GM18520 (cell line): Measurements from ENCODE around the gene CDH22.

Experiments
- ATAC-seq: cut with Tn5 transposase; IDR thresholded peaks from one replicate; pipeline ENCODE4 v1.9.1; 2021; ENCODE audit not compliant: unreplicated experiment

The CDH22 gene

GRCh38 chr20:46176739-46177378, 131.4 kb downstream of the CDH22 start:
- ATAC-seq: no peak

- no peak for ATAC-seq
These were observed 133.2 kb downstream of the CDH22 start for GRCh38 chr20:46175127-46175494.

GRCh38 chr20:46174469-46175126, 133.7 kb downstream of the CDH22 start:
- ATAC-seq: no peak

GRCh38 chr20:46173652-46174468, 134.4 kb downstream of the CDH22 start:
- no peak for ATAC-seq

GRCh38 chr20:46172961-46173536, 135.2 kb downstream of the CDH22 start:
- no peak for ATAC-seq

- no peak for ATAC-seq
These were observed 135.8 kb downstream of the CDH22 start for GRCh38 chr20:46172455-46172854.

- ATAC-seq: no peak
These were observed 136.4 kb downstream of the CDH22 start for GRCh38 chr20:46171909-46172308.

- ATAC-seq: no peak
These were observed 136.8 kb downstream of the CDH22 start for GRCh38 chr20:46171476-46171875.

GRCh38 chr20:46169245-46170171, 138.8 kb downstream of the CDH22 start:
- no peak for ATAC-seq

GRCh38 chr20:46168438-46168837, 139.9 kb downstream of the CDH22 start:
- no peak for ATAC-seq

- no peak for ATAC-seq
These were observed 141.2 kb downstream of the CDH22 start for GRCh38 chr20:46167080-46167479.

GRCh38 chr20:46164254-46164653, 144.0 kb downstream of the CDH22 start:
- no peak for ATAC-seq

GRCh38 chr20:46161921-46162320, 146.4 kb downstream of the CDH22 start:
- no peak for ATAC-seq

- ATAC-seq: no peak
These were observed 147.6 kb downstream of the CDH22 start for GRCh38 chr20:46160661-46161060.

- no peak for ATAC-seq
These were observed 149.0 kb downstream of the CDH22 start for GRCh38 chr20:46159101-46159897.

GRCh38 chr20:46158476-46158987, 149.8 kb downstream of the CDH22 start:
- ATAC-seq: no peak

GRCh38 chr20:46157625-46158024, 150.7 kb downstream of the CDH22 start:
- ATAC-seq: no peak

- no peak for ATAC-seq
These were observed 151.2 kb downstream of the CDH22 start for GRCh38 chr20:46157076-46157592.

- no peak for ATAC-seq
These were observed 152.2 kb downstream of the CDH22 start for GRCh38 chr20:46156065-46156464.
